AG08395 (cell line): Measurements from ENCODE around the gene TMEM184A.
A peak's percentile ranks its signal among the peaks of the same experiment; 100 is the strongest.
"Not testable (repeated sequence)": the region's sequence is repeated elsewhere in the genome, so short reads cannot be mapped to it uniquely, and the experiment has no call there.

ENCODE experiments used
- DNase-seq: peaks from one replicate; pipeline ENCODE4 v3.0.0; 2012; ENCODE audit warnings: mixed read lengths, low spot score

Gene TMEM184A

GRCh38 chr7:1590476-1590875 lies 34.5 kb upstream of the TMEM184A start:
- no peak for DNase-seq

- no peak for DNase-seq
Measured at GRCh38 chr7:1588978-1589377, 33.0 kb upstream of the TMEM184A start.

GRCh38 chr7:1587738-1588137 lies 31.7 kb upstream of the TMEM184A start:
- DNase-seq, result no peak

GRCh38 chr7:1586827-1587705 lies 31.1 kb upstream of the TMEM184A start:
- no peak for DNase-seq

DNA sequence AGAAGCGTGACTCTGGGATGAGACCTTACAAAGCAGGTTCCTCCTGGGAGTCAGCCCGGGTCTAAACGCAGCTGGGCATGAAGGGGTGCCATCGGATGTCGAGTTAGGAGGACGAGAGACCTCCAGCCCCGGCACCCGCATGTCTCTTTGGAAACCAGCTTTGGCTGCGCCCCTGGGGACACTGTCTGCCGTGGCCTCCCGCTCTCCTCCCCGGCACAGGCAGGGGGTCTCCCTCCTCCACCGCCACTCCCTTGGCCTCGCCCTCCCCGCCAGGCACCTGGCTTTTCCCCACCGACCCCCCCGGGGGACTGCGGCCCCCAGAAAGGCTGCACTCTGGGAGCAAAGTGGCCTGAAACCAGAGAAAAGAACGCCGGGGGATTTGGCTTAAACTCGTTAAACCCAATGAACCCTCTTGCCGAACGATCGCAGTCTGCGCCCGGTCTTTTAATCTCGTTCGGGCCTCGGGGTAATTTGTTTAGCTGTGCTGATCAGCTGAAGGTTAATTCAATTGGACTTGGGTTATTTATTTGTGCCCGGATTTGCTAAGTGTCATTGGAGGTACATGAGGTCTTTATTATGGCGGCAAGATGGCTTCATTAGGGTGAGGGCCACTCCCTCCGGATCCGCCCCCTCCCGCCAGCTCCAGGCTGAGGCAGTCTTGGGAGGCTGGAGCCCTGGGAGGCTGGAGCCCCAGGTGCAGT lies 30.3 kb upstream of the TMEM184A start:
- no peak for DNase-seq

- no peak for DNase-seq
Measured at GRCh38 chr7:1585142-1585981, 29.4 kb upstream of the TMEM184A start.

GRCh38 chr7:1584700-1585099 lies 28.7 kb upstream of the TMEM184A start:
- no peak for DNase-seq

- DNase-seq, result not testable (repeated sequence)
Measured at GRCh38 chr7:1583241-1583930, 27.4 kb upstream of the TMEM184A start.

DNA sequence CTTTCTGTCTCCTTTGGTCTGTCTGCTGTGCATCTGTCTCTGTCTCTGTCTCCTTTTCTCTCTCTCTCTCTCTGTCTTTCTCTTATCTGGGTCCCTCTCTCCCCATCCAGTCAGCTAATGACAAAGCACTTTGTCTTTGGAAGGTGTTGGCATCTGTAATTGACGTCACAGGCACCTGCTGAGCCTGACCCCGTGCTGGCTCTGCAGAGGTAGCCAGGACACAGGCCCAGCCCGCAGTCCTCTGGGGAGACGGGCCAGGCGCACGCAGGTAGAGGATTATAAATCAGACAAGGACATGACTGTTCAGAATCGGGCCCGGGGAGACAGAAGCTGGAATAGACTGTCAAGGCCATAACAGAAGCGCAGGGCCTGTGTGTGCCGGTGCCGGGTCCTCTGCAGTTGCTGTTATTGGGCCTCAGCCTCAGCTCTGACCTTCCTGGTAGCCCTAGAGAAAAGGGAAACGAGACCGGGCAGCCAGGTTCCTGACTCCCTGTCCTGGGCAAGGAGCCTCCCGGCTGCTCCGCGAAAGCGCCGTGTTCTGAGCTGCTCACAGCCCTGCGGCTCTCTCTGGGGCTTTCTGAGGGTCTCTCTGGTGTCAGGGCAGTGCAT lies 24.5 kb upstream of the TMEM184A start:
- no peak for DNase-seq

DNA sequence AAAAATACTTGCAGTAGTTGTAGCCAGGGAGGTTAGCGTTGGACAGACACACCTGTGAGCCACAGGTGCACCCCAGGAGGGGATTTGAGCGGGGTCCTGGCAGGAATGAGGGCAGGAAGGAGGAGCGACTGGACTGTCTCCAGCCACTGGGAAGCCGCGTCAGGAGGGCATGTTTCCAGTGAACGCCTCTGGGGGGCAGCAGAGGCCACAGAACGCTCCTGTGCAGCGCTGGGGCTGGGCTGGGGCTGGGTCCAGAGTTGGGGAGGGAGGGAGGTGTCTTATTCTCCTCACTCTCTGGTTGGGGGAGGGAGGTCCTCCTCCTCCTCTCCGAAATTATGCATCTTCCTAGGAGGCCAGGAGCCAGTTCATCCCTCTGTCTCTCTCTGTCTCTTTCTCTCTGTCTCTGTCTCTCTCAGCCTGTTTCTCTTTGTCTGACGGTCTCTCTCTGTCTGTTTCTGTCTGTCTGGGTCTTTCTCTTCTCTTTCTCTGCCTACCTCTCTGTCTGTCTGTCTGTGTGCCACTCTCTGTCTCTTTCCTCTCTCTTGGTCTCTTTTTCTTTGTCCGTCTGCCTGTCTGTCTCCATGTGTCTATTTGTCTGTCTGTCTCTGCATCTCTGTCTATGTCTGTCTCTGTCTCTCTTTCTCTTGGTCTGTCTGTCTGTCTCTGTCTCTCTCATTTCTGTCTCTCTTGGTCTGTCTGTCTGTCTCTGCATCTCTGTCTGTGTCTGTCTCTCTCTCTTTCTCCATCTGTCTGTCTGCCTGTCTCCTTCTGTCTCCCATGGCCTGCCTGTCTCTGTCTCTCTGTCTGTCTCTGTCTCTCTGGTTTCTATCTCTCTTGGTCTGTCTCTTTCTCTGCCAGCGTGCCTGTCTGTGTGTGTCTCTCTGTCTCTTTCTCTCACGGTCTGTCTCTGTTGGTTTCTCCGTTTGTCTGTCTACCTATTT lies 23.7 kb upstream of the TMEM184A start:
- DNase-seq, result peak; percentile 81

DNA sequence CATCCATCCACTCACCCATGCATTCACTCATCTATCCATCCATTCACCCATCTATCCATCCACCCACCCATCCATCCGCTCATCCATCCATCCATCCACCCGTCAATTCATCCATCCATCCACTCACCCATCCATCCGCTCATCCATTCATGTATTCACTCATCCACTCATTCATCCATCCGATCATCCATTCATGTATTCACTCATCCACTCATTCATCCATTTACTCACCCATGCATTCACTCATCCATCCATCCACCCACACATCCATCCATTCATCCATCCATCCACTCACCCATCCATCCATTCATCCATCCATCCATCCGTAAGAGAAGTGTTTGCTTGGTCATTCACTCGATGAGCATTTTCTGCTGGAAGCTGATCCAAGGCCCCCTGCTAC lies 22.5 kb upstream of the TMEM184A start:
- DNase-seq, result no peak

GRCh38 chr7:1576521-1577253 lies 20.7 kb upstream of the TMEM184A start:
- DNase-seq, result no peak

- DNase-seq, result no peak
Measured at GRCh38 chr7:1575809-1576208, 19.8 kb upstream of the TMEM184A start.

GRCh38 chr7:1572111-1572822 lies 16.3 kb upstream of the TMEM184A start:
- no peak for DNase-seq

GRCh38 chr7:1569833-1570632 lies 14.0 kb upstream of the TMEM184A start, which contains the start of gene PSMG3:
Gene PSMG3, minus strand, starts transcription at chr7:1570032. Its CDS starts 693 bp downstream, at chr7:1569339.
- peak; percentile 95 for DNase-seq

- no peak for DNase-seq
Measured at GRCh38 chr7:1569440-1569832, 13.4 kb upstream of the TMEM184A start.

GRCh38 chr7:1569016-1569415 lies 13.0 kb upstream of the TMEM184A start:
- DNase-seq, result no peak
